Activated T-helper 1 cell treated with Interleukin-2 at 50 U/mL for 16 hours (primary cell): Measurements from ENCODE around the gene TENM4.
"Not testable (repeated sequence)": the region's sequence is repeated elsewhere in the genome, so short reads cannot be mapped to it uniquely, and the experiment has no call there.

ENCODE experiments used
- DNase-seq: peaks from one replicate; pipeline ENCODE4 v3.0.0-alpha.2; 2020; ENCODE audit warnings: low read depth

Gene TENM4

GRCh38 chr11:78841456-78842060 lies 599.3 kb downstream of the TENM4 start:
- DNase-seq = no peak

- DNase-seq = no peak
Observed at GRCh38 chr11:78840623-78841022, 600.2 kb downstream of the TENM4 start.

GRCh38 chr11:78840200-78840599 lies 600.6 kb downstream of the TENM4 start:
- DNase-seq = no peak

- no peak for DNase-seq
Observed at GRCh38 chr11:78838417-78838816, 602.4 kb downstream of the TENM4 start.

GRCh38 chr11:78835646-78836045 lies 605.2 kb downstream of the TENM4 start:
- DNase-seq = no peak

- no peak for DNase-seq
Observed at GRCh38 chr11:78834886-78835285, 605.9 kb downstream of the TENM4 start.

- DNase-seq = no peak
Observed at GRCh38 chr11:78833237-78833636, 607.6 kb downstream of the TENM4 start.

- DNase-seq = no peak
Observed at GRCh38 chr11:78832226-78832947, 608.4 kb downstream of the TENM4 start.

GRCh38 chr11:78831571-78831970 lies 609.3 kb downstream of the TENM4 start:
- no peak for DNase-seq

- no peak for DNase-seq
Observed at GRCh38 chr11:78830277-78830819, 610.5 kb downstream of the TENM4 start.

GRCh38 chr11:78829146-78829545 lies 611.7 kb downstream of the TENM4 start:
- DNase-seq = no peak

GRCh38 chr11:78828676-78829075 lies 612.2 kb downstream of the TENM4 start:
- DNase-seq = no peak

GRCh38 chr11:78827291-78827690 lies 613.5 kb downstream of the TENM4 start:
- not testable (repeated sequence) for DNase-seq

- no peak for DNase-seq
Observed at GRCh38 chr11:78825591-78826020, 615.2 kb downstream of the TENM4 start.

- DNase-seq = no peak
Observed at GRCh38 chr11:78823588-78823987, 617.2 kb downstream of the TENM4 start.

GRCh38 chr11:78822931-78823423 lies 617.9 kb downstream of the TENM4 start:
- DNase-seq = no peak

GRCh38 chr11:78821371-78822306 lies 619.2 kb downstream of the TENM4 start:
- DNase-seq = no peak

- DNase-seq = no peak
Observed at GRCh38 chr11:78820741-78821140, 620.1 kb downstream of the TENM4 start.

GRCh38 chr11:78818201-78818600 lies 622.6 kb downstream of the TENM4 start:
- no peak for DNase-seq

- no peak for DNase-seq
Observed at GRCh38 chr11:78815831-78816230, 625.0 kb downstream of the TENM4 start.

GRCh38 chr11:78812513-78813293 lies 628.1 kb downstream of the TENM4 start:
- no peak for DNase-seq
